HL-60 (cell line): ENCODE data around the gene DELE1.
A peak's percentile ranks its signal among the peaks of the same experiment; 100 is the strongest.

ENCODE experiments used
- DNase-seq, 2 experiments: peaks; one replicate each; pipeline ENCODE4 v3.0.0-alpha.2; 2010 to 2020; ENCODE audit warnings: low read depth in 1 of 2, low spot score in 1 of 2
- H3K27ac ChIP-seq: fragments of 250-450 bp; sonication (Bioruptor Pico); replicated peaks from 2 replicates; pipeline ENCODE4 v1.5.1; 2020; ENCODE audit warnings: mild to moderate bottlenecking, moderate library complexity
- H3K27me3 ChIP-seq: fragments of 250-450 bp; sonication (Bioruptor Pico); 2 replicates; pipeline ENCODE4 v1.5.1; 2021; ENCODE audit warnings: mild to moderate bottlenecking, moderate library complexity; ENCODE audit not compliant: insufficient read depth, poor library complexity, severe bottlenecking
- H3K4me3 ChIP-seq: replicated peaks from 2 replicates; pipeline ENCODE4 v1.5.1; 2011; ENCODE audit warnings: mild to moderate bottlenecking, control low read depth, low read length; ENCODE audit not compliant: insufficient read depth
- CTCF ChIP-seq: IDR thresholded peaks from one replicate; pipeline ENCODE4 v1.5.1; 2011; ENCODE audit warnings: low read length, control low read depth, inconsistent platforms; ENCODE audit not compliant: insufficient read depth
- GABPA ChIP-seq: IDR thresholded peaks from 2 replicates; pipeline ENCODE4 v1.6.1; 2012; ENCODE audit warnings: low read depth
- POLR2AphosphoS5 ChIP-seq: IDR thresholded peaks from 2 replicates; pipeline ENCODE4 v1.6.1; 2012; ENCODE audit warnings: low read depth
- REST ChIP-seq: IDR thresholded peaks from 2 replicates; pipeline ENCODE4 v1.6.1; 2012; ENCODE audit warnings: low read depth; ENCODE audit not compliant: insufficient replicate concordance
- SPI1 ChIP-seq: IDR thresholded peaks from 2 replicates; pipeline ENCODE4 v1.6.1; 2012; ENCODE audit warnings: low read depth, mild to moderate bottlenecking, borderline replicate concordance

Gene DELE1

GRCh38 chr5:141935538-141935937 is 11.9 kb downstream of the DELE1 start:
- Histone ChIP-seq H3K27me3 (no peaks in the 10 kb centered on the region), H3K4me3 (no peak overlapping the region), H3K27ac (no peak overlapping the region)
- DNase-seq: no peak
- TF ChIP-seq GABPA (no peak), POLR2AphosphoS5 (no peak), REST (no peak), CTCF (no peak), SPI1 (no peak)

- peak in 1 of 2 experiments; percentile 18 for DNase-seq
- TF ChIP-seq GABPA (no peak), REST (no peak), CTCF (no peak), SPI1 (no peak)
- Histone ChIP-seq H3K27ac (no peak overlapping the region), H3K27me3 (no peaks in the 10 kb centered on the region), H3K4me3 (no peak overlapping the region)
These were observed 17.1 kb downstream of the DELE1 start for GRCh38 chr5:141940695-141941271.

- no peak for DNase-seq
- Histone ChIP-seq H3K27me3 (no peaks in the 10 kb centered on the region), H3K4me3 (no peak overlapping the region), H3K27ac (no peak overlapping the region)
- no peak for TF ChIP-seq GABPA
- TF ChIP-seq SPI1: no peak
- no peak for TF ChIP-seq POLR2AphosphoS5
- TF ChIP-seq REST: no peak
- TF ChIP-seq CTCF: no peak
These were observed 17.6 kb downstream of the DELE1 start for GRCh38 chr5:141941307-141941706.
